HG02943 (cell line): ENCODE results near the gene PRKN.

Experiments
- ATAC-seq: cut with Tn5 transposase; IDR thresholded peaks from one replicate; pipeline ENCODE4 v1.9.1; 2021; ENCODE audit warnings: mild to moderate bottlenecking, low read depth, moderate library complexity; ENCODE audit not compliant: unreplicated experiment

PRKN gene

DNA sequence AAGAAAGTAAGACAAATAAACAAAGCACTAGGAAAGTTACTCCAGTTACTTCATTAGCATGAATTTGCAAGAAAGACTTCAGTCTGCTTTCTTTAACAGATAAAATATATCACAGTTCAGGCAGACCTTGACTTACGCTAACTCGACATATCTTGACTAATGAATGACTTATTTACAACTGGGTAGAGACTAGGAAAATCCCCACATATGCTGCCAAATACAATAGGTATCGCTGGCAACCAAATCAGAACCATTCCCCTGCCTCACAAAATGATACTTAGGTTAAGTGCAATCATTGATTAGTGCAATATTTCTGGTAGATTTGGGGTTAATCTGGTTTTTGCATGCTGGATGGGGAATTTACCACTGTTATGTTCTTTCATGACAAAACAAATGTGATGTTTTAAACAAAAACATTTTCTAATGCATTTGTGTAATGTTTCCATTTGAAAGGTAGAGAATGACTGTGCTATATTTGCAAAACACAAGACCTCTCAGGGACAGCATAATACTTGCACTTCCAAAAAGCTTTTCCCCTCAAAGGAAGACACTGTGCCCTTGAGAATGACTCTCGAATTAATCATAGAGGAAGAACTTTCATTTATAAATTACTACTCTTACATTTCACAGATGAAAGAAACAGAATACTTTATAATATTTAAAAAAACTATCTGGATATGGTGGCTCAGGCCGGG is 101.6 kb downstream of the PRKN start:
- ATAC-seq: no peak

DNA sequence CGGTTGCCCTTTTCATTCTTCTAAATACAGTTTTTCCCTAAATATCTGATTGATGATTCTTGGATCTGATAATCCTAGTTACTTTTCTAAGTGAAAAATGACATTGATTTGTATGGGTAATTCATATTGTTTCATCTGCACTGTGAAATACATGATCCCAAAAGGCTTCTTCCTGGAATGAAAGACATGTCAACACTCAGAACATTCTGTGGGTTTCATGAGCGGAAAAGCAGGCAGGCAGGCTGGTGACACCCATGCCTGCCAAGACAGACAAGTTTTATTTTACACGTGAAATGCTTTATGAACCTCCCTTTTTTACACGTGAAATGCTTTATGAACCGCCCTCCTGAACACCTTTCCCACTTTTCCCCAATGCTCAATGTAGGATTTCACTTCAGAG is 105.0 kb downstream of the PRKN start:
- ATAC-seq: no peak

DNA sequence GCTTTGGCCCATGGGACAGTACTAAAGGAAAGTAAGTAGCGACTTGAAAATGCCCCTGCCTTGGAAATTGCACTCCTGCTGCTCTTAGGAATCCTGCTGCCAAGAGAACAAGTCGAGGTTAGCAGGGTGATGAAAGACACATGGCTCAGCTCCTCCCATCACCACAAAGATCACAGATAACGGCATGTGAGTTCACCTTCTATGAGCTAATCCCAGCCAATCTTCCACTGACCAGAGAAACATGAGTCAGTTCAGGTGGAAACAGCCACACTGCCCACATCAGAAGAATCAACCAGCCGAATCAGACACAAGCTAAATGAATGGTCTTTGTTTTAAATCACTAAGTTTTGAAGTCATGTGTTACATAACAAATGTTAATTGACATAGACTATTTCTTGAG is 106.3 kb downstream of the PRKN start:
- ATAC-seq: no peak

DNA sequence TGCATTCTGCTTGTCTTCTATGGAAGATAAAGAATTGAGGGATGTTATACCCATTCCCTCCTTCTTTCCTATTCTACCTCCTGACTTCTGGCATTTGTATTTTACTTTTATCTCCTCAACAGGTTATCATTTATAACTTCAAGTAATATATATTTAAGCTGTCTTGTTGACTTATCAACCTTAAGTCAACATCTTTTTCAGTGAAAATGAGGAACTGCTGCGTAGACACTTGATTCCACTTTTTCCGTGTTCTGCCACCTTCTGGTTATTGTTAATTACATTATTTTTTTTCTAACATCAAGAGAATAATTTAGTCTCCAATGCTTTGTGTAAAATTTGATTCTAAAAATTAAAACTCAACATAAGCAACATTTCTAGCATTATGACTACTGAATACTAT is 107.5 kb downstream of the PRKN start:
- ATAC-seq: no peak

DNA sequence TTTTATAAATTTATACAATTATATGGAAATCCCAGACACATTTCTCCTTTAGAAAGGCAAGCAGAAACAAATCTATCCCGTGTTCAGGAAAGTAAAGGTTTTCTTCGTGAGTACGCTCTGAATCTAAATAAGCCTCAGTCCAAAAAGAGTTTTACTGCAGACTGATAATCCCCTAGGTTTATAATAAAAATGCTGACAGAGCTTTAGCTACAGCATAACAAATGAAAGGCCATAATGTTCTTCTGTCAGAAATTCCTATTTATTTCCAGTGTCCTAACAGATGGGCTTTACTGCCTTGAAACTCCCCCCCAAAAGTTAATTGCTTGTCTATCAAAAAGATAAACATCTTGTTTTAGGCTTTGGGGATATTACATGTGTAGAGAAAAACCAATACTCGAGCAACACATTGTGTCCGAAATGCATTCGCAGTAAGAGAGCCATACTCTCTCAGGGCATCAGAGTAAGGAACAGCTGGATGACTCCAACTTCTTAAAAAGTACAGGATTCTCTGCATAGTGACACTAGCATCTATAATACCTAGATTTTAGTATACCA is 109.0 kb downstream of the PRKN start:
- no peak for ATAC-seq

DNA sequence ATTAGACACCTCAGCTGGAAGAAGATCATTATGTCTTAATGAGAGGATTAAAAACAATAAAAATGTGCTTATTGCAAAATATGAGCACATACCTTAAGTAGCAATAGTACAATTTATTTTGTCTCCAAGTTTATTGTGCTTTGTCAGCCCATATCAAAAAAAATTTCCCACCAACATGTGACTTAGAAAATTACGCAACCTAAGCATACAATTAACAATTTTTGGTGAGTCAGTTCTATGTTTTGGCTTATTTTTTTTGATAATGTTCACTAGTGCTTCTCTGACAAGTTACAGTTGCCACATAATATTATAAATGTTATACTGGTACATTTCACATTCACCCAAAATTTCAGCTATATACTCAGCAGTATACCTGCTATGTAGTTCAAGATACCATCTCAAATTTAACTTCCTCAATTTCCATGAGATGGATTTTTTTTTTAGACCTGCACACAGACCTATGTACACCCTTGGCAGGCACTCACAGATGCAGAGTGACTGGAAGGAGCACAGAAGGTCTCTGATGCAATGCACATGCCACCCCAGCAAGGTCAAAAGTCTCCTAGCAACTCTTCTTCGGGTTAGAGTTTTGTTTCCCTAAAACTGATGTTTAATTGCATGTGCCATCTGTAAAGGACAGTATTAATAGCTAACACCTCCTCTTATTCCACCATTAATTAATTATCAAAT is 112.4 kb downstream of the PRKN start:
- ATAC-seq: no peak

DNA sequence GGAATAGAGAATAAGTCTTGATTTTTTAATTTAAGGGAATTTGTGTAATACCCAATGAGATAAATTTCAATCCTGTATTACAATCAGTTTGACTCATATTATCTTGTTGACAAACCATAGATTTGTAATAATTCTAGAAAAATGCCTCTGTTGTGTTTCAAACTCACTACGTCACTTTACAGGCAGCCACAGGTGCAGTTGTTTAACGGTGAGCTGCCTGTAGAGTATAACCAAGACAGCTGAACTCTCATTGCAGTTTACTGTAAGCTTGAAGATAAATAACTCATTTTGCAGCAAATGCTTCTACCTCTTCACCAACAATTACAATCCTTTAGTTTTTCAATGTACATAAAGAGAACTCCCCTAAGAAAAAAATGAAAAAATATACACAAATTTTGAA is 114.3 kb downstream of the PRKN start:
- ATAC-seq: no peak

DNA sequence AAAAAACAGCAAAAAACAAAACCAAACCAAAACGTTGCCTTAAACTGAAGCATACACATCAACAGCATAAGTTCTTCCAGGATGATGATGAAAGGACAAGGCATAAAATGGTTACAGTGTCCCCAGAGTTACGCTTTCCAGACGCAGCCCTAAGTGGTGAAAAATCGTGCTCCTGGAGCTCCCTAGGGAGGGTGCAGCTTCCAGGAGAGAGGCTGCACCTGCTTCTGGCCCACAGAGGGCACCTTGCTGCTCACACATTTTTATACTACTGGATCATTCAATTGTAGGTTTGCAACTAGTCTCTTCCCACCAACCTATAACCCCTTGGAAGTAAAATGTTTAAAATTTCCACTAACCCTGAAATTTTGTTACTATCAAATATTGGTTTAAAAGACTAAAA is 115.0 kb downstream of the PRKN start:
- ATAC-seq: no peak

DNA sequence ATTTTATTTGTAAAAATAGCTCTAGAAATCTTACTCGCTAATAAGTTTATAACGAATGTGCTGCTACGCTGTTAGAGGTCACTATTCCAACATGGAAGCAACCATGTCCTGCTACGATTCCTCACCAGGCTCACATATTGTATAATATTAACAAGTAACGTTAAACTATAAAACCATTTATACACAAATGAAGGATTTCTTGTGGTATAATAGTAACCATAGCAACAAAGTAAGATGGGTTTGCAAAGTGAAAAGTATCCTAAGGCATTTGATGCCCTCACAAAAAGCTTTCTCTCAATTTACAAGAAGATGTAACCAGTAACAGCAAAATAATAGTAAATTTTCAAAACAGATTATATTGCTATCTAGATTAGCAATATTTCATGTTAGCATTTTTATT is 117.2 kb downstream of the PRKN start:
- no peak for ATAC-seq

DNA sequence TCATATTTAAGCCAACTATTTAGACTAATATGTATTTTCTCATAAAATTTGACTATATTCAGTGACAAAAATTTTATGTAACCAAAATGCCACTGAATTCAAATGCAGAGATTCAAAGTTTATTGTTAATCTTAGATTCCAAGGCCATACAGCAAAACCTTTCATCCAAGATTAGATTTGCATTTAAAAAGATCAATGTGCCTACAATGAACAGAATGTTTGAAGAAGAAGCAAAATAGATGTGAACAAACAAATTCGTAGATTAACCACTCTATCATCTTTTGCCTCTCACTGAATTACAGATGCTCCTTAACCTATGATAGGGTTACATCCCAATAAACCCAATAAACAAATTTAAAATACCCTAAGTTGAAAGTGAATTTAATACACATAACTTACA is 121.7 kb downstream of the PRKN start:
- no peak for ATAC-seq

DNA sequence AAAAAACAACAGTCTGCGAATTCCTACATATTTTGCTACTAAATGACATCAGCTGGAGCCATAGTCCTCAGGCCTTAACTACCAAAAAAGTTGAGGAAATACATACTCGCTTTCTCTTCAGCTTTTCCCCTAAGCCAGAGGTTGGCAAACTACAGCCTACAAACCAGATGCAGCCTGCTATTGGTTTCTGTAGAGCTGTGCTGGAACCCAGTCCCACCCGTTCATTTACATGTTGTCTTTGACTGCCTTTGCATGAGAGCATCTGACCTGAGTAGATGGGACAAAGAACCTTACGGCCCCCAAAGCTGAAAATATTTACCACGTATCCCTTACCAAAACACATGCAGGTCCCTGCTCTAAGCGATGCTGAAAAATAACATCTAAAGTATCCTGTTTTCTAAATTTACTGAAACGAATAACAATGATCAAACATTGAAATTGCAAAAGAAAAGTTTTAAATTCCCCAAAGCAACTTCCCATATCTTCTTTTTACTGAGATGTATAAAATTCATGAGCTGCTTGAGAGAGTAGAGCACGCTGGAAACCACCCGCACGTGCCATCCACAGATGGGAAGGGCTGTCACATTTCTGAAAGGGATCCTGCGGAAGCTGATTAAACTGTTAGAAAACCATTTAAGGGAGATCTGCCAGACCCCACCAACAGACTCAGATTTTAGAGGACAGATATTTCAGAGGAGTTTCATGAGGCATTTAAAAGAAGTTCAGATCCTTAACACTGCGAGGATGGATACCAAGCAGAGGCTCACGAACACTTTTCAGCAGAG is 124.1 kb downstream of the PRKN start:
- ATAC-seq: no peak

DNA sequence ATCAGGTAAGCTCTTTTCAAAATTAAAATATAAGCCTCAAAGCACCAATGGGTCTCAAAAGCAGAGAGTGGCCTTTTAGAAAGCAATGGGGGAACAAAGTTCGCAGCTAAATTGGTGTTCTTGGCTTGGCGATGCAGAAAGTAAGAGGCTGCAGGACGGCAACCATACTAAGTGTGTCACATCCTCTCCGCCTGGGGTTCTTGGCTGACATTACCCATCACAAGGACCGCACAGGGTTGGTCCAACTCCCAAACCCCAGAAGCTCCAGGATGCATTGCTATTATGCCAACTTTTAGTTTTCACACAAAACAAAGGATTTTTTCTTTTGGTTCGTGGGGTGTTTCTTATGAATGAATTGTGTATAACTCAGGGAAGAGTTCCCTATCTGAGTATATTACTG is 124.8 kb downstream of the PRKN start:
- no peak for ATAC-seq

DNA sequence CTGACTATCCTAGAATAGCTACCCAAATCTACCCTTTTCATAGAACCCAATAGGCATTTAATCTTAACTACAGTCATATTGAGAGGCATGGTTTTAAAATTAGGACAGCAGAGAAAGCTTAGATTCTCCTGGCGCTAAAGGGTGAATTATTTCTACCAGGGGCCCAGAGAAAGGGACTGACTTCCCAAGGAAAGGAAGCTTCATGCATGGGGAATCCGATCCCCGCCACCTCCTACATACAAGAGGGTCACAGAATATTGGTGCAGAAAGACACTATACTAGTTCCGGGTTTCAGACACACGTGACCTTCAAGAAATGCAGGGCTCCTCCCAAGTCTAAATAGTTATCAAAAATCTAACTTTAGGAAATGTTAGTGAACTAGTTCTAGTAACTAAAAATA is 130.9 kb downstream of the PRKN start:
- ATAC-seq: no peak

DNA sequence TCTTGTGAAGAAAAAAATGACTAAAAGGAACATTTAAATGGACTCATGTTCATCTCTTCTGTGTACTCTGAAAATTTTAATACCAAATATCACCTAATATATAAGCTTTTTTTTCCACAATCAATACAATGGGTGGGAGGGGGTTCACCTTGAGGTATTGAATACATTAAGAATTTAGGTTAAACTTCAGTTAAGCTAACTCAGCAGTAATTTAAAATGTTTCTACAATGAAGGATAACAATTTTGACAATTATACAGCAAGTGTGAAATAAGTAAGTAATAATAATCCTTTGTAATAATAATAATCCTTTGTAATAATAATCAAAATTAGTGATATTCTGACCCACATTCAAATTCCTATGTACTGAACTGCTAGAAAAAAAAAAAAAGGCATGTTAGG is 136.0 kb downstream of the PRKN start:
- no peak for ATAC-seq

DNA sequence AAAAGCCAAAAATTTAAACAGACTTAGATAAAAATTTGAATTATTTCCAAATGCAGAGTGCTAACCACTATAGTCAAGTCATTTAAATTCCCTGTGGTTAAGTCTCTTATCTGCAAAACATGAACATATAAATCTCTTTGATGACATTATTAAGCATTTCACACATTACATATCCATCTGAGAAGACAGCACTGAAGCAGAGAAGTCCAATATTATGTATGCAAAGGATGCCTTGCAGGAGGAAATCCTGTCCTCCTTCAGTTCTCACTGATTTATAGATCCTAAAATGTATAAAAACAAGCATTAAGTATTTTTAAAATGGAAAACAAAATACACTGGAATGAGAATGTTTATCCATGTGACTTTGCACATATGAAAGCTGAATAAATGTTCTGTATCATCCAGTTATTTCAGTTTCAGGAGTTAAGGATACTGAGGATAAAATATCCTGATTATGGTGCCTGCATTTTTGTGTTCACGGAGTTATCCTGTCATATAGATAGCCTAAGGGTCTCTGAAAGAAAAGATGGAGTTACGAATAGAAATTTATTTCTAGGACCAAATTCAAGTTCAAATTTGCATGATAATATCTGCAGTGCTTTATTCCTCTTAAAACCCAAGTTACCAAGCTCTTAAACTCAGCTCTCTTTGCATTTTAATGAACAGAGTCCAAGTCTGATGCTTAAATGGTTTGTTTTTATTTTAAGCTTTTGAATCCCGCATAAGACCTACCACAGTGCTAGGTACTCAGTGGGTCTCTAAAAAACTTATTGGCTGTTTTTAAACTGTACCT is 145.4 kb downstream of the PRKN start:
- ATAC-seq: no peak

DNA sequence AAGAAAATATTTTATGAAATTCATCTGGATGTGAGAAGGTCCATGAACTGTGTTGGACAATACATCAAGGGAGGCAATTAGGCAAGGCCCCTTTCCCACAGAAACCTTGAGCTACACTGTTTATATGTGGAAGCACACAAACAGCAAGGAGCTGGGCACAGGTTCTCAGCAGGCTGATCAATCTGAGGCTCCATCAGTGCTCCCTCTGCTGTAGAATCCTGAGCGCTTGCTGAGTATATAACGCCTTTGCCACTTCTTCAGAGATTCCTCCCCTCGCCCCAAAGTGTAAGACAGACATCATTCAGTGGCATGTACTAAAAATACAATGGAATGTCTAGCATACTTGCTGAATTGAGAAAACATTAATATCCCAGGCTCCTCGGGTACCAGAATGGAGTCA is 146.9 kb downstream of the PRKN start:
- ATAC-seq: no peak

DNA sequence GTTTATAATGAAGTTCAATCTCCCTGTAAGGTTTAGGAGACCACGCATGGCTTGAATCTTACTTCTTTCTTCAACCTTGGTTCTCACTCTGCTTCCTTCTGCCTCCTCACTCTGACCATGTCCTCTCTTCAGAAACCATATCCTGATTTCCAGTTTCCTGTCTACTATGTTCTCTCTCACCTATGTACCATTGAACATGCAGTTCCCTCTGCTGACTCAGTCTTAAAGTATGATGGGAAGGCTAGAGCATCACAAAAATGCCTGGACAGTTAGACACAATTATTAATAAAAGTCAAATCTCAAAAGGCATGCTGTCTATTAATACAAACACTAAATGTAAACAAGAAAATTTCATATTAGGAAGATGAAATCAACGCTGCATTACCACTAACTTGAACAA is 151.6 kb downstream of the PRKN start:
- no peak for ATAC-seq

DNA sequence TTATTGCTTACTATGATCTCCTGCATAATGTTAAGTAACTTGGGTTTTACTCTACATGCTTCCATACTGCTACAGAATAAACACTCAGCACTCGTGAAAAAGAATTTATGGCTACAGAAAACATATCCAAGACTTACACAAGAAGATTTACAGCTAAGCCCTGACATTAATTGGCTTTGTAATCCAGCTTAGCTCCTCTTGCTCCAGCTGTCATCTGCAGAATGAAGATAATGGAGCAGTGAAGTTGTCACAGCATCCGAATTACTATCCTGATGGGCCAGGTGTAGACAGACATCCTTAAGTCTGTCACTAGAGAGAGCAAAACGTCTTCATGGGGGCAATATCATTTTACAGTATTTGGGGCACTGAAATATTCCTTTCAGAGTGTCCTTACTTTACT is 155.3 kb downstream of the PRKN start:
- ATAC-seq: no peak

DNA sequence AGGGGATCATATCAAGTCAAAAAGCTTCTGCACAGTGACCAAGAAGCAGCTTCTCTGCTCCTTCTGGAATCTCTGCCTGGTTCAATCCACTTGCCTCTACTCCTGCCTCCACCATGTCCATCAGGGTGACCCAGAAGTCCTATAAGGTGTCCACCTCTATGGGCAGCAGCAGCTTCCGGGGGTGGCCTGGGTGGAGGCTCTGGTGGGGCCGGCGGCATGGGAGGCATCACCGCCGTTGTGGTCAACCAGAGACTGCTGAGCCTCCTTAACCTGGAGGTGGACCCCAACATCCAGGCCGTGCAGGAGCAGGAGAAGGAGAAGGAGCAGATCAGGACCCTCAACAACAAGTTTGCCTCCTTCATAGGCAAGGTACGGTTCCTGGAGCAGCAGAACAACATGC is 159.3 kb downstream of the PRKN start:
- ATAC-seq: no peak

DNA sequence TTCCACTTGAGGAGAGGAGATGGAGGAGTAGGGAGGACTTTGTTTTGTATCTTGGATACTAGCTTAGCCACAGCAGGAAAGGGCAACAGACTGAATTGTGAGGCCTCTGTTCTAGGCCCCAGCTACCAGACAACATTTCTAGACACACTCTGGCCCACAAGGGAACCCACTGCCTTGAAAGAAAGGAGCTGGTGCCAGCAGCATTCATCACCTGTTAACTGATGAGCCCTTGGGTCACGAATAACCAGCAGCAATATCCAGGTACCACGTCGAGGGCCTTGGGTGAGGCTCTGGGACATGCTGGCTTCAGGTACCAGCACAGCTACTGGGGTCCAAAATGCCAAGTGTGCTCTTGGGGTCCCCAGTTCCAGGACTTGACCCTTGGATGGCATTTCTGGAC is 165.5 kb downstream of the PRKN start:
- no peak for ATAC-seq

DNA sequence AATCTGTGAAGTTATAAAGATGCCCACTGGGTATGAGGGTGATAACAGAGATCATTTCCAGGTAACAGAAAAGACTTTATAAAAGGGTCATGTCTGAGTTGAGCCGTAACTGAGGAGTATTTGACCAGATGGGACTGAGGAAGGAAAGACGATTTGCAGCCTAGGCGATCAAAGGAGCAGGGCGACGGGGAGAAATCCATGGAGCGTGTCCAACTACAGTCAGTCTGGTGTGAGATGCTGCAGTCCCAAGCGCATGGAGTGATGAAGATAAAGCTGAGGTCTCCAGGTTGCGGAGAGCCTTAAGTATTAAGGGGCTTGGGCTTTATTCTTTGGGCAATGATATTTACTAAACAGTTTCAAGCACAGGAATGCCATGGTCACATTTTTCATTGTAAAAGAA is 166.7 kb downstream of the PRKN start:
- no peak for ATAC-seq
